Measurements from ENCODE around the gene ITLN2.
"Not testable (repeated sequence)": the region's sequence is repeated elsewhere in the genome, so short reads cannot be mapped to it uniquely, and the experiment has no call there.

ITLN2 gene

GRCh38 chr1:160901768-160902167 lies 52.8 kb downstream of the ITLN2 start:
- no peaks in the 10 kb centered on the region for H3K36me3 ChIP-seq (ENCODE audit: control insufficient read depth, insufficient read depth, low read length)
- H3K9ac ChIP-seq (ENCODE audit: low read depth, low read length) = no peak overlapping the region
- peaks cover 3% of the 10 kb centered on the region for H3K4me1 ChIP-seq (ENCODE audit: control insufficient read depth, insufficient read depth, low read length)
- no peaks in the 10 kb centered on the region for H3K9me3 ChIP-seq (ENCODE audit: control insufficient read depth, insufficient read depth, low read length)
- H3K4me3 ChIP-seq (ENCODE audit: low read depth, low read length) = no peak overlapping the region
- H3K27me3 ChIP-seq (ENCODE audit: control insufficient read depth, insufficient read depth, low read length) = no peaks in the 10 kb centered on the region

- H3K4me3 ChIP-seq (ENCODE audit: low read depth, low read length); H3K36me3 ChIP-seq (ENCODE audit: control insufficient read depth, insufficient read depth, low read length); H3K9me3 ChIP-seq (ENCODE audit: control insufficient read depth, insufficient read depth, low read length); H3K9ac ChIP-seq (ENCODE audit: low read depth, low read length); H3K27me3 ChIP-seq (ENCODE audit: control insufficient read depth, insufficient read depth, low read length); H3K4me1 ChIP-seq (ENCODE audit: control insufficient read depth, insufficient read depth, low read length): not testable (repeated sequence)
These were observed 53.9 kb downstream of the ITLN2 start for GRCh38 chr1:160900683-160901082.
